GM04503 (cell line): ENCODE results near the gene ACTMAP.
"Not testable (repeated sequence)": the region's sequence is repeated elsewhere in the genome, so short reads cannot be mapped to it uniquely, and the experiment has no call there.

Experiments used
- DNase-seq: peaks from one replicate; pipeline ENCODE4 v3.0.0-alpha.2; 2012; ENCODE audit warnings: low read depth

ACTMAP gene, protein sequence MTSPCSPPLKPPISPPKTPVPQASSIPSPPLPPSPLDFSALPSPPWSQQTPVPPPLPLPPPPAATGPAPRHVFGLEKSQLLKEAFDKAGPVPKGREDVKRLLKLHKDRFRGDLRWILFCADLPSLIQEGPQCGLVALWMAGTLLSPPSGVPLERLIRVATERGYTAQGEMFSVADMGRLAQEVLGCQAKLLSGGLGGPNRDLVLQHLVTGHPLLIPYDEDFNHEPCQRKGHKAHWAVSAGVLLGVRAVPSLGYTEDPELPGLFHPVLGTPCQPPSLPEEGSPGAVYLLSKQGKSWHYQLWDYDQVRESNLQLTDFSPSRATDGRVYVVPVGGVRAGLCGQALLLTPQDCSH

DNA sequence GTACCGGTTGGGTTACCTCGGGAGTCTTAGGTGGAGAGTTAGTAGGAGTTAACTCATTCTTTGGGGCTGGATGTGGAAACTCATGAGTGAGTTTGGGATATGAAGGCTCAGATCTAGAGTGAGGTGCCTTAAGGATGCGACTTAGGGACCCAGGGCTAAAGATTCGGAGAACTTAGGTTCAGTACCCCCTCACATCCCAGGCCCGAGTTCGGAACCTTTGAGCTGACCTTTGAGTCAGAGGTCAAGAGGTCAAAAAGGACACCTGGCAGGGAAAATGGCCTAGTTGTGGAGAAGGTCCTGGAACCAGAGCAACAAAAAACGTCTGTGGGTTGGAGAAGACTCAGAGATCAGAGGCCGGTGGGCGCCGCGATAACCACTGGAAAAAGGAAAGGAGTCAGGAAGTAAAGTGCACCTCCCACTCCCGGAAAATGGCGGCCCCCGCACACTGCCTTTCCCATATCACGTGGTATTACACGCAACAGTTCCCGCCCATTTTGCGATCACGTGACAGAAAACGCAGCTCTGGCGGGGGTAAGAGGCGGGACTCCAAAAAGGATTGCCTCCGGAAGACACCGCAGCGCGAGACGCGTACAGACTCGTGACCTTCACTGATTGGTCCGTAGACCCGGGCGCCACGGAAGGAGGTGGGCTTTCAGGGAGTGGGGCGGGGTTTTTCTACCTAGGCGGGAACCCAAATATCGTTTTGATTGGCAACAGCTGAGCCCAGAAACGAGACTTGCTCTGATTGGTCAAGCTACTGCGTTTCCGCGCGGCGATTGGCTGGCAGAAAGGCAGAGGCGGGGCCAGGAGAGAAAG lies at the start of gene ACTMAP:
TSS of gene ACTMAP (minus strand) at position 420 of the 816 bp plus-strand sequence. CDS start 674 bp downstream, outside the sequence.
- peak; percentile 98 for DNase-seq

DNA sequence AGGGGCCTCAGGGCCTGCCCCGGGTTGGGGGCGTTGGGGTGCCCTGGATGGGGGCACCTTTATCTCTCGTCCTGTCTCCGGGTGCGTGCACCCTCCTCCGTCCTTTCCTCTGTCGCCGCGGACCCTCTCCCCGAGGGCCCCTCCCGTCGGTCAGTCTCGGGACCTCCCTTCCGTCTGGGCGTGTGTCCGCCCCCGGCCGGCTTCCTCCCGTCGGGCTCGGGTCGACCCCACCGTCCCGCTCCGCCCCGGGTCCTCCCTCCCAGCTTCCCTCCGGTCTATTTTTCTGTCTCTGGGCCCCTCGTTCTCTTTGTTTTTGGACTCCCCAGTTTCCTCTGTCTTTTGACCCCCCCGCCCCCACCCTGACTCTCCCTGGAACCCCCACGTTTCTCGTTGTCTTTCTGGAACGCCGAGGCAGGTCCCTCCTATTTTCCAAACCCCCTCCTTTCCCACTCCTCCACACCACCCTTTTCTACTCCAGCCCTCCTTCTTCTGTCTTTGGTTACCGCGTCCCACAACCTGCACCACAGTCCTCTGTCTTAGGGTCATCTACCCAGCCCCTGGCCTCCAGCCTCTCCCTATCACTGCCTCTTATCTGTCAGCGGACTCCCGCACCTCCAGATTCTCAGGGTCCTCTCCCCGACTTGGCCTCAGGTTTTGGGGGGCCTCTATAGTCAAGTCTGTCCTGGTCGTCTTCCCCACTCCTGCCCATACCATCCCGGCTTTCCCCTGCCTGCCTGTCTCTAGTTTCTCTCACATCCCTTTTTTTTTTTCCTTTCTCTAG lies 49.5 kb upstream of the ACTMAP start:
- no peak for DNase-seq

DNA sequence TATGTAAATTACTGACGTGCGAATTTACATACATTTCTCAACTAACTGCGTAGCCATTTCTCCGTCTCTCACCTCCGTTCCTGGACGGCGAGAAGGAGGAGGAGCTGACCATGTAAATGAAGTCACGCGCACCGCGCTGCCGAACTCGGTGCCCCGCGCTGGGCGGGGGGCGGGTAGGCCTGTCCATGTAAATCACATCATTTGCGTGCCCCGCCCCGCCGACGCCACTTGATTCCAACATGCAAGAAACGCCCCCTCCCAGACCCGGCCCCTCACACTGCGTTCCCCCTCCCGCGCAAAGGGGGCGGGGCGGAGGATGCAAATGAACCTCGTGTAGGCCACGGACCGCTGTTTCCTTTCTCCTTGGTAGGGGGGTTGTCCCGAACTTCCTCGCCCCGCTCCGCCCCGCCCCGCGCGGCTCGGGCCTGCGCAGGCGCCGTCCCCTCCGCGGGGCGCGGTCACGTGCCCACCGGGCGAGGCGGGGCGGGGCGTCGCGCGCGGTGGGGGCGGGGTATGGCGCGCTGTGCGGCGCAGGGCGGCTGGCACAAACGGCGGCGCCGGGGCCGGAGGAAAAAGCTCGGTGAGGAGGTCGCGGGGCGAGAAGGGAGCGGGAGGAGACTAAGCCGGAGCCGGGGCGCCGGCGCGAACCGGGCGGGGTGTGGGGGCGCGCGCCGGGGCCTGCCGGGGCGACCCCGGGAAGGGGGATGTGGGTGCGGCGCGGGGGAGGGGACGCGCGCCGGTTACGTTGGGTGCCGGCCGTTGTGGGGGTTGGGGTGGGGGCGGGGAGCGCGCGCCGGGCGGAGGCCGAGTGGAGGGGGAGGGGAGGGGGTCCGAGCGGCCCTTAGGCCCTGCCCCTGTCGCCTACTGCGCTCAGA lies 48.6 kb upstream of the ACTMAP start, which contains the start of gene EGLN2:
TSS of gene EGLN2 (plus strand) at position 509 of the 875 bp plus-strand sequence. CDS start 1,382 bp downstream, outside the sequence.
- peak; percentile 92 for DNase-seq

DNA sequence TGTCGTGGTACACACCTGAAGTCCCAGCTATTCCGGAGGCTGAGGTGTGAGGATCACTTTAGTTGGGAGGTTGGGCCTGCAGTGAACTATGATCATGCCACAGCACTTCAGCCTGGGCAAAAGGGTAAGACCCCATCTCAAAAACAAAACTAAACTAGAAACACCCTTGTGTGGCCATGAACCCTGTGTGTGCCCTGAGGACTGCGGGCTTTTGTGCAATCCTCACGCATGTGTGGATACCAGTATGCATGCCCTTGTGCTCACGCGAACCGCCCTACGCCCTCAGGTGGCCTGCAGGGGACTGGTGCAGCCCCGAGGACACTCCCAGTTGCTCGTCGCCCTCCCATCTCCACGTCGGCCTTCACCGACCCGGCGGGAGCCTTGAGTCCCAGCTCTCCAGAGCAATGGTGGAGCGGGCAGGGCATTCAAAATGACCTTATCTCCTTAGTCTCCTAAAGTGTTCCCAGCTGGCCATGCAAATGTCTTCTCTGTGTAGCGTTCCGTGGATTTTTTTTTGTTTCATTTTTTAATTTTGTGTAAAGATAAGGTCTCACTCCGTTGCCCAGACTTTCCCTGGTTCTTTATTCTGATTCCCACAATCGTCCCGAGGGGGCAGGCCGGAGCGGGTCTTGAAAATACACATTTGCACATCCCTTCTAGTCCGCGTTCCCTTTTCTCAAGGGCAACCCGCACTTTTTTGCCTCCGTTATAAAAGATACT lies 47.8 kb upstream of the ACTMAP start:
- DNase-seq, result no peak

DNA sequence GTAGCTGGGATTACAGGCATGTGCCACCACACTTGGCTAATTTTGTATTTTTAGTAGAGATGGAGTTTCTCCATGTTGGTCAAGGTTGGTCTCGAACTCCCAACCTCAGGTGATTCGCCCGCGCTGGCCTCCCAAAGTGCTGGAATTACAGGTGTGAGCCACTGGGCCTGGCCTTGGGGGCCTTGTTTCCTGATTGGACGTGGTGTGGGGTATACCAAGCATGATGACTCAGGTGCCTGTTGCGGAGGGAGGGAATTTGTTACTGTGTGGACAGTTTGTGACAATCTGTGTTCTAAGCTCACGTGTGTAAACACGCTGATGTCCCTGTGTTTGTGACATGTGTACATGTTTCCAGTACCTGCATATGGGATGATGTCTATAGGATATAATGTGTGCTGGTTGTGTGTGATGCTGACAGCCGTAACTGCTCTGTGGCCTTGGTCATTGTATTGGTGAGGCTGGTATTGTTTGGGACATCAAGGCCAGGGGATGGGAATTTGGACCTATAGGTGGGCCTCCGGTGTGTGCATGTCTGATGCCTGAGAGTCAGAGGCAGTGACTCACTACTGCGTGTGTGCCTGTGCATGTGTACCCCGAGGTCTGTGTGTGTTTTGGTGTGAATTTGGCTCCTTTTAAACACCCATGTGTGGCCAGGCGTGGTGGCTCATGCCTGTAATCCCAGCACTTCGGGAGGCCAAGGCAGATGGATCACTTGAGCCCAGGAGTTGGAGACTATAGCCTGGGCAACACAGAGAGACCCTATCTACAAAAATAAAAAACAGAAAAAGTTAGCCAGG lies 47.1 kb upstream of the ACTMAP start:
- no peak for DNase-seq

DNA sequence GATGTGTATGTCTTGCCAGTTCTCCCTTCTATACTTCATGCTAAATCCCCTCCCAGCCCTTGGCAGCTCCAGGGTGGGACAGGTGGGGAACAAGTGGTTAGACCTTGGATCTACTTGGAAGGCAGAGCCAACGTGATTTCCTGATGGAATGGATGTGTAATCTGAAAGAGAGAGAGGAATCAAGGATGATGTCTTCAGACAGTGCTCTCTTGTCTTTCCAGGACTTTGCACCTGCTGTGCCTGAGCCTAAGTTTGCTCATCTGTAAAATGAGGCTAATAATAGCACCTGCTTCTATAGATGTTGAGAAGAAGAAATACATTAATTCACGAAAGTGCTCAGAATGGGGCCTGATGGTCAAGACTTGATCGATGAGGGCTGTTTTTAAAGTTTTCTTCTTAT lies 41.7 kb upstream of the ACTMAP start:
- no peak for DNase-seq

DNA sequence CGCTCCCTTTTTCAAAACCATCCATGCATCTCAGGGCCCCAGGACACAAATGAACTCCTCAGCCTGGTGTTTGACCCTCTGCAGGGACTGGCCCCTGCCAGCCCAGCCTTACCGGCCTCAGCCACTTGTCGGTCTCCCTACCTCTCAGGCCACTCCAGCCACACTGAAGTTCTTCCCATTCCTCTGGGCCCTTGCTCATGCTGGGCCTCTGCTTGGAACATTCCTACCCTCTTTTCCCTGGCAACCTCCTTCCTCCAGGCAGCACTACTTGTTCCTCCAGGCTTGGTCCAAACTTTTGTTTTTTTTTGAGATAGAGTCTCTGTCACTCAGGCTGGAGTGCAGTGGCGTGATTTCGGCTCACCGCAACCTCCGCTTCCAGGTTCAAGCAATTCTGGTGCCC lies 41.1 kb upstream of the ACTMAP start:
- no peak for DNase-seq

DNA sequence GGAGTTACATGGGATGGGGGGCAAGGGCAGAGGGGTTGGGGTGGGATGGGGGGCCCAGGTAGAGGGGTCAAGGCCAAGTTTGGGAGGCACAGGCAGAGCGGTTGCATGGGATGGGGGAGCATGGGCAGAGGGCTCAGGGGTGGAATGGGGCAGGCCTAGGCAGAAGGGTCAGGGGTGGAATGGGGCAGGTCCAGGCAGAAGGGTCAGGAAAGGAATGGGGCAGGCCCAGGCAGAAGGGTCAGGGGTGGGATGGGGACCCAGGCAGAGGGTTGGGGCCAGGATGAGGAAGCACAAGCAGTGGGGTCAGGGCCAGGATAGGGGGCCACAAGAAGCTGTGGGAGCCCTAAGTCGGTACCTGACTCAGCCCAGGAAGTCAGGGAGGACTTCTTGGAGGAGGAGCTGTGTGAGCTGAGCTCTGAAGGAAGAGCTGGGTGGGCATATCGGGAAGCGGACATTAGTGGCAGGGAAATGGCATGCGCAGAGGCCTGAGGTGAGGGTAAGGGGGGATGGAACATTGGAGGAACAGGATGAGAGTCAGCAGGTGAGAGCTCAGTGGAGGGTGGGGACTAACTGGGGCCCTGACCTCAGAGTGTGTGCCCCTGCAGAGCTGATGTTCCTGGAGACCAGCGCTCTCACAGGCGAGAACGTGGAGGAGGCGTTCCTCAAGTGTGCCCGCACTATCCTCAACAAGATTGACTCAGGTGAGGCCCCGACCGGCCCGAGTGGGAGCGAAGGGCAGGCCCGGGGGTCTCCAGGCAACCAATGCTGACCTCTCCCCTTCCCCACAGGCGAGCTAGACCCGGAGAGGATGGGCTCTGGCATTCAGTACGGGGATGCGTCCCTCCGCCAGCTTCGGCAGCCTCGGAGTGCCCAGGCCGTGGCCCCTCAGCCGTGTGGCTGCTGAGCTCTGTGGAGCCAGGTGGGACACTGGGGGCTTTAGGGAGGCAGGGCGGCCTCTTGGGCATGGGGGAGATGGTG lies 36.1 kb upstream of the ACTMAP start:
- no peak for DNase-seq

DNA sequence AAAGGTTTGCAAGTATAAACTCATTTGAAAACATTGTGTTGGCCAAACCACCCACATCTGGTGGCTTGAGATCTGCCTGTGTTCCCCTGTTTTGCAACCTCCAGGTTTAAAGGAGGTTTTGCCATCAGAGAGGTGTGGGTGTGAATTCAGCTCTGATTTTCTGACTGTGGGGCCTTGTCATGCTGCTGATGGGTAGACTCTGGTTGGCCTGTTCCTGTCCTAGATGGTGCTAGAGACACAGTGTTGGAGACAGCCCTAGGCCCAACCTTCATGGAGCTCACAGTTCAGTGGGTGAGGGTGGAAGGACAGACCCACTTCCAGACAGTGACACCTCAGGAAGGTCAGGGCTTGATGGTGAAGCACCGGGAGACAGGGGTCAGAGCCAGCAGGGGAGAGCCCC lies 35.2 kb upstream of the ACTMAP start:
- no peak for DNase-seq

DNA sequence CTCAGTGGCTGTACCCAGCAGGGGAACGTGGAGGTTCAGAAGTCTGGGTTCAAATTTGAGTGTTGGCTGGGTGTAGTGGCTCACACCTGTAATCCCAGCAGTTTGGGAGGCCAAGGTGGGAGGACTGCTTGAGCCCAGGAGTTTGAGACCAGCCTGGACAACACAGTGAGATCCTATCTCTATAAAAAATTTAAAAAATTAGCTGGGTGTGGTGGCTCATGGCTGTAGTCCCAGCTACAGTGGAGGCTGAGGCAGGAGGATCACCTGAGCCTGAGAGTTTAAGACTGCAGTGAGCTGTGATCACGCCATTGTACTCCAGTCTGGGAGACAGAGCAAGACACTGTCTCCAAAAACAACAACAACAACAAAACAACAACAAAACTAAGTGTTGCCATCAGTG lies 33.9 kb upstream of the ACTMAP start:
- not testable (repeated sequence) for DNase-seq

DNA sequence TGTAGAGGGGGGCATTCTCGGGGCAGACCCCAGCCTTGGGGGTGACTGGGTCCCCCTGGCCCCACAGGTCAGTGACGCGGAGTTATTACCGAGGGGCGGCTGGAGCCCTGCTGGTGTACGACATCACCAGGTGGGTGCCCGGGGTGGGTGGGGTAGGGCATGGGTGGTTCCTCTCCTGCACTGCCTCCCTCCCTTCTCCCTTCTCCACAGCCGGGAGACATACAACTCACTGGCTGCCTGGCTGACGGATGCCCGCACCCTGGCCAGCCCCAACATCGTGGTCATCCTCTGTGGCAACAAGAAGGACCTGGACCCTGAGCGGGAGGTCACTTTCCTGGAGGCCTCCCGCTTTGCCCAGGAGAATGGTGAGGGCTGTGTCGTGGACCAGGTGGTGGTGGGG lies 33.4 kb upstream of the ACTMAP start:
- DNase-seq, result no peak

DNA sequence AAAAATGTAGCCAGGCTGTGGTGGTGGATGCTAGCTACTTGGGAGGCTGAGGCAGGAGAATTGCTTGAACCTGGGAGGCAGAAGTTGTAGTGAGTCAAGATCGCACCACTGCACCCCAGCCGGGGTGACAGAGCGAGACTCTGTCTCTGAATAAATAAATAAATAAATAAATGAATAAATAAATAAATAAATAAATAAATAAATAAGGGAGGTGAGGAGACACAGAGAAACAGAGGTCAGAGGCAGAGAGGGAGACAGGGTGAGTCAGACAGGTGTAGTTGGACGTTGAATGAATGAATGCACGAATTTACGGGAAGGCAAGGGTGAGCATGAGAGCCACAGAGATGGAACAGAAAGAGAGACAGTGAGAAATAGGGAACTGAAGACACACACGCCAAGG lies 30.9 kb upstream of the ACTMAP start:
- no peak for DNase-seq

DNA sequence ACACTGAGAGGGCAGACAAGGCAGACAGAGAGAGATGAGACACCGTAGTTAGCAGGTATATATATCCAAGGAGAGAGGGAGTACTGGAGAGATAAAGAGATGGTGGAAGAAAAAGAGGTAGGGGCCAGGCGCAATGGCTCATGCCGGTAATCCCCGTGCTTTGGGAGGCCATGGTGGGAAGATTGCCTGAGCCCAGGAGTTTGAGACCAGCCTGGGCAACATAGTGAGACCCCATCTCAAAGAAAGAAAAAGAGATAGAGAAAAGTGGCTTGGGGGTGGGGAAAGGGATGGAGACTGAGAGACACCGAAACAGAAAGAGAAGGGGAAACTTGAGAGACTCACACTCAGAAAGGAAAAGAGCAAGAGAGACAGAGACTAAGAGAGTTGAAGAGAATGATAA lies 30.3 kb upstream of the ACTMAP start:
- DNase-seq, result no peak

DNA sequence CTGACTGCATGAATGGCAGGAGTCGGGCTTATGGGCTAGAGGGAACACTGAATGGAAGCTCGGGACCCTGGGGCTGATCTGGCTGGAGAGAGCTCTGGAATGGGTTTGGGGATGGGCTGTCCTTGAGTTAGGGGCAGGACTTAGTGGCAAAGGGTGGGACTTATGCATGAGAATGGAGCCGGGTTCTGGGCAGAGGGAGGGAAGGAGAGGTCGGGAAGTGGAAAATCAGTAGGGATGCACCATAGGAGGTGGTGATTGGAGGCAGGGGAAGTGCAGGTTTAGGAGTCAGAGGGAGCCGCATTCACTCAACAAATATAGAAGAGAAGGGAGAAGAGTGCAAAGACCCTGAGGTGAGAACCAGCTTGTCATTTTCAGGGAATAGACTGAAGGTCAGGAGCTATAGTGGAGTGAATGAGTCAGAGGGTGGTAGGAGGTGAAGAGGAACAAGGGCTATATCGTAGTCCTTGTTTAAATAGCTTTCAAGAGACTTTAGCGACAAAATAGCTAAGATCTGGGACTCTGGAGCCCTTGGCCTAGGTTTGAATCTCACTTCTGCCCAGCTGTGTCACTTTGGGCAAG lies 28.5 kb upstream of the ACTMAP start:
- no peak for DNase-seq

DNA sequence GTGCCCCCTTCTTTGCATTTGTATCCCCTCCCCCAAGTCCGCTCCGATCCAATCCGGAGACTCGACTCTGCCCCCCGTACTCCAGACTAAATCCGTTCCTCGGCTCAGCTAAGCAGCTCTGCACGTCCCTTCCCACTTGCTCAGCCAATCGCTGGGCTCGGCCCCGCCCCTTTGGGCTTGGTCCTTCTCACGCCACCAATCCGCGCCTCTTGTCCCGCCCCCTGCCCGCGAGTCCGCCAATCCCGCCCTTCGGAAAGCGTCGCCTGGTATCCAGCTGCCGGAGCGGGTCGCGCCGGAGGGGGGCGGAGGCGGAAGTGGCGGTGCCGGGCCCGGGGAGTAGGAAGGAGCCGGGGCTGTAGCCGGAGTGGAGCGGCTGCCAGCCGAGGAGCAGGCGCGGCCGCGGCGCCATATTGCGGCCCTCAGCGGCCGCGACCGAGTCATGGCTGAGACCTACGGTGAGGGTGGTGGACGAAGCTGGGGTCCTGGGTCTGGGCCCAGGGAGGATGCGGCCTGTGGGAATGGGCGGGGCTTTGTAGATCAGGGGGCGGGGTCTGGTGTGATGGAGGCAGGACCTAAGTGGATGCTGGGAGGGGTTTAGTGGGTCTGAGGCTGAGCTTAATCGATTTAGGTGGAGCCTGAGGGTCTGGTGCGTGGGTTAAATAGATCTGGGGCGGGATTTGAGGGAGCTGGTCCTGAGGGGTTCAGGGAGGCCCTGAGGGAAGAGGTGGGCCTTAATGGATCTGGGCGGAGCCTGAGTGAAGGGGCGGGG lies 27.8 kb upstream of the ACTMAP start, which contains the start of gene RAB4B:
TSS of gene RAB4B (plus strand) at position 311 of the 769 bp plus-strand sequence. CDS start at position 440, 129 bp downstream.
- peak; percentile 93 for DNase-seq

DNA sequence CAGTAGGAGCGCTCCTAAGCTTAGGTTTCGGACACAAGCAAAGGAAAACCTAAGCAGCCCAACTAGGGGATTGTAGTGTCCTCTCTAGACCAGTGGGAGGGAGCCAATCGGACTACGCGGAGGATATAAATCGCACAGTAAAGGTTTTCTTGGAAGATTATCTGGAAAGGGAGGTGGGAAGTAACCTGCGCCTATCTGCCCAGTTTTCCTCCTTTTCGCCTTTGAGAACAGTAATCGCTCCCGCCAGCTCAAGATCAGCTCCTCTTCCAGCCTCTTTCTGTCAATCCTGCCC lies 27.3 kb upstream of the ACTMAP start:
- DNase-seq, result no peak

DNA sequence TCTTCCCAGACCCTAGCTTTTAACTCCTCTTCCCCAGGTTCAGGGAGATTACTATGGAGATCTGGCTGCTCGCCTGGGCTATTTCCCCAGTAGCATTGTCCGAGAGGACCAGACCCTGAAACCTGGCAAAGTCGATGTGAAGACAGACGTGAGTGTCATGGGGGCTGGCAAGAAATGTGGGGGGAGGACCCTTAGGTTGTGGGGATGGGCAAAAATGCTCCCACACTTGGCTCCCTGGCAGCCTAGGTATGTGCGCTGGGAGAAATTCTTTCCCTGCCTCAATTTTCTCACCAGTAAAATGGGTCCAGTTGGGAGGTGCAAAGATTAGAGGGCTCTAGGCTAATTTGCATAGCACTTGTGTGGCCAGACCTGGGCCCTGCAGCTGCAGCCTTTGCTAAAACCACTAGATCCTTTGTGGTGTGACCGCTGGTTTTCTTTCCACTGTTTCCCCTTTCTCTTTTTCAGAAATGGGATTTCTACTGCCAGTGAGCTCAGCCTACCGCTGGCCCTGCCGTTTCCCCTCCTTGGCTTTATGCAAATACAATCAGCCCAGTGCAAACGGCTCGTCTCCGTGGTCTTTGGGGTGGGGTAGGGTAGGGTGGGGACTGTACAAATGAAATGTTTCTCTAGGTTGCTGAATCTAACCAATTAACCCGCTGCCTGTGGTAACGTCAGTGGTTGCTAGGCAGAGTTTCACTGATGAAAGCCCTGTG lies 26.8 kb upstream of the ACTMAP start:
- peak; percentile 67 for DNase-seq
